Neutrophil (primary cell): Measurements from ENCODE around the gene TLK1.
A peak's percentile ranks its signal among the peaks of the same experiment; 100 is the strongest.

Source experiments
- H3K27ac ChIP-seq: fragments of 200-600 bp; sonication (generic); 2 replicates; pipeline ENCODE4 v1.5.1; 2016; ENCODE audit warnings: mild to moderate bottlenecking, moderate library complexity
- H3K27me3 ChIP-seq: fragments of 200-600 bp; sonication (generic); 2 replicates; pipeline ENCODE4 v1.6.0; 2016; ENCODE audit warnings: mild to moderate bottlenecking
- H3K36me3 ChIP-seq: fragments of 200-600 bp; sonication (generic); 2 replicates; pipeline ENCODE4 v1.5.1; 2017
- H3K4me1 ChIP-seq, 2 experiments: fragments of 200-600 bp in 1 of 2; sonication (generic) in 1 of 2; 1 replicate in 1 of 2; 2 replicates in 1 of 2; pipeline versions ENCODE4 v1.5.1 to v1.6.1; 2013 to 2016; ENCODE audit warnings: low read depth in 1 of 2, low read length in 1 of 2, mild to moderate bottlenecking in 1 of 2, moderate library complexity in 1 of 2; ENCODE audit not compliant: control insufficient read depth in 1 of 2, insufficient read depth in 1 of 2
- H3K4me3 ChIP-seq, 2 experiments: fragments of 200-600 bp in 1 of 2; sonication (generic) in 1 of 2; 1 replicate in 1 of 2; 2 replicates in 1 of 2; pipeline ENCODE4 v1.5.1; 2013 to 2016; ENCODE audit warnings: low read depth in 1 of 2, low read length in 1 of 2, mild to moderate bottlenecking in 1 of 2, moderate library complexity in 1 of 2
- H3K9me3 ChIP-seq: fragments of 200-600 bp; sonication (generic); 2 replicates; pipeline ENCODE4 v1.5.1; 2016
- TF ChIP-seq, protein P1 (sequence below): fragments of 200-600 bp; sonication (generic); IDR thresholded peaks from 2 replicates; pipeline ENCODE4 v1.5.1; 2016; ENCODE audit warnings: antibody characterized with exemption

Gene TLK1

GRCh38 chr2:171049691-171050090 is 111.0 kb downstream of the TLK1 start:
- peaks cover 78% of the 10 kb centered on the region for H3K36me3 ChIP-seq
- H3K27me3 ChIP-seq: no peaks in the 10 kb centered on the region
- TF ChIP-seq, protein P1, sequence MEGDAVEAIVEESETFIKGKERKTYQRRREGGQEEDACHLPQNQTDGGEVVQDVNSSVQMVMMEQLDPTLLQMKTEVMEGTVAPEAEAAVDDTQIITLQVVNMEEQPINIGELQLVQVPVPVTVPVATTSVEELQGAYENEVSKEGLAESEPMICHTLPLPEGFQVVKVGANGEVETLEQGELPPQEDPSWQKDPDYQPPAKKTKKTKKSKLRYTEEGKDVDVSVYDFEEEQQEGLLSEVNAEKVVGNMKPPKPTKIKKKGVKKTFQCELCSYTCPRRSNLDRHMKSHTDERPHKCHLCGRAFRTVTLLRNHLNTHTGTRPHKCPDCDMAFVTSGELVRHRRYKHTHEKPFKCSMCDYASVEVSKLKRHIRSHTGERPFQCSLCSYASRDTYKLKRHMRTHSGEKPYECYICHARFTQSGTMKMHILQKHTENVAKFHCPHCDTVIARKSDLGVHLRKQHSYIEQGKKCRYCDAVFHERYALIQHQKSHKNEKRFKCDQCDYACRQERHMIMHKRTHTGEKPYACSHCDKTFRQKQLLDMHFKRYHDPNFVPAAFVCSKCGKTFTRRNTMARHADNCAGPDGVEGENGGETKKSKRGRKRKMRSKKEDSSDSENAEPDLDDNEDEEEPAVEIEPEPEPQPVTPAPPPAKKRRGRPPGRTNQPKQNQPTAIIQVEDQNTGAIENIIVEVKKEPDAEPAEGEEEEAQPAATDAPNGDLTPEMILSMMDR: no peak
- H3K4me1 ChIP-seq: no peaks in the 10 kb centered on the region
- H3K27ac ChIP-seq: no peak overlapping the region
- no peaks in the 10 kb centered on the region for H3K9me3 ChIP-seq
- no peak overlapping the region for H3K4me3 ChIP-seq

GRCh38 chr2:171046048-171046560 is 114.6 kb downstream of the TLK1 start:
- no peak overlapping the region for H3K27ac ChIP-seq
- H3K27me3 ChIP-seq: no peaks in the 10 kb centered on the region
- H3K4me3 ChIP-seq: no peak overlapping the region
- TF ChIP-seq, protein P1: no peak
- no peaks in the 10 kb centered on the region for H3K4me1 ChIP-seq
- H3K9me3 ChIP-seq: no peaks in the 10 kb centered on the region
- H3K36me3 ChIP-seq: peaks cover 75% of the 10 kb centered on the region

DNA sequence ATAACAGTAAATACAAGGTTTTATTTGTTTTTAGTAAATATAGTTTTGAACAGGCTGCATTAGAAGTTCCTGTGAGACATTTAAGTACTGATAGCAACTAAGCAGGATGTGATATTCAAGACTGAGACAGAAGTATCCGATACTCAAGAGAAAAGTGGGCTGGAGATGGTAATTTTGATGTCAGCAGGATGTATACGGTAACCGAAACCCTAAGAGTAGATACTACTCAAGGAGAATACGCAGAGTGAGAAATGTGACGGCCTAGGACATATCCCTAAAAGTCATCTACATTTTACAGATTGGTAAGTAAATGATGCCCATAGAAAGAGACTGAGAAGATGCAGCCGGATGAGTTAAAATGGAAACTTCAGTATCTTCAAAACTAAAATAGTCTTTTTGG is 116.3 kb downstream of the TLK1 start:
- Histone ChIP-seq H3K27me3 (no peaks in the 10 kb centered on the region), H3K27ac (no peak overlapping the region), H3K36me3 (peaks cover 69% of the 10 kb centered on the region), H3K9me3 (no peaks in the 10 kb centered on the region), H3K4me3 (no peak overlapping the region), H3K4me1 (no peaks in the 10 kb centered on the region)
- TF ChIP-seq, protein P1: no peak

- Histone ChIP-seq H3K27ac (peak overlapping the region; percentile 5), H3K4me1 (no peaks in the 10 kb centered on the region), H3K36me3 (peaks cover 59% of the 10 kb centered on the region), H3K4me3 (no peak overlapping the region), H3K9me3 (no peaks in the 10 kb centered on the region), H3K27me3 (no peaks in the 10 kb centered on the region)
- TF ChIP-seq, protein P1: no peak
These were observed 118.3 kb downstream of the TLK1 start for GRCh38 chr2:171042253-171042969.

DNA sequence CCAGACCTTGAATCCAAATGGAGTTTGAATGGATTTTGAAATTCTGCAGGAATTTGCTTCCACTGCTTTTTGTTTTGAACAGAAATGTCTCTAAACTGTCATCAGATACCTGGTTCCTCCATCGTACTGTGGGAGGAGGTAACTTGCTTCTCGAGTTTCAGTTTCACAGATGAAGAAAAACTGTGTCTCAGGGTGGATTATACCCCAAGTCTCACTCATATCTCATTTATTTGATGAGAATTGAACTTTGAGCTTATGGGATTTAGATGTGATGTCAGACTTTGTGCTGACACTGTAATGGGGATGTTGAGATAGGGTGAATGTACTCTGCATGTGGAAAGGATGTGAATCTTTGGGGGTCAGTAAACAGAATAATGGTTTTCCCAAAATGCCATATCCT is 124.2 kb downstream of the TLK1 start:
- H3K27me3 ChIP-seq: no peaks in the 10 kb centered on the region
- H3K36me3 ChIP-seq: peaks cover 41% of the 10 kb centered on the region
- no peak overlapping the region for H3K4me3 ChIP-seq
- H3K9me3 ChIP-seq: no peaks in the 10 kb centered on the region
- TF ChIP-seq, protein P1: no peak
- no peaks in the 10 kb centered on the region for H3K4me1 ChIP-seq
- no peak overlapping the region for H3K27ac ChIP-seq
